Suppressor macrophage treated with lipopolysaccharide for 4 hours (primary cell): Measurements from ENCODE around the gene FIGNL2.

ENCODE experiments used
- DNase-seq: peaks from one replicate; pipeline ENCODE4 v3.0.0-alpha.2; 2020

The FIGNL2 gene

DNA sequence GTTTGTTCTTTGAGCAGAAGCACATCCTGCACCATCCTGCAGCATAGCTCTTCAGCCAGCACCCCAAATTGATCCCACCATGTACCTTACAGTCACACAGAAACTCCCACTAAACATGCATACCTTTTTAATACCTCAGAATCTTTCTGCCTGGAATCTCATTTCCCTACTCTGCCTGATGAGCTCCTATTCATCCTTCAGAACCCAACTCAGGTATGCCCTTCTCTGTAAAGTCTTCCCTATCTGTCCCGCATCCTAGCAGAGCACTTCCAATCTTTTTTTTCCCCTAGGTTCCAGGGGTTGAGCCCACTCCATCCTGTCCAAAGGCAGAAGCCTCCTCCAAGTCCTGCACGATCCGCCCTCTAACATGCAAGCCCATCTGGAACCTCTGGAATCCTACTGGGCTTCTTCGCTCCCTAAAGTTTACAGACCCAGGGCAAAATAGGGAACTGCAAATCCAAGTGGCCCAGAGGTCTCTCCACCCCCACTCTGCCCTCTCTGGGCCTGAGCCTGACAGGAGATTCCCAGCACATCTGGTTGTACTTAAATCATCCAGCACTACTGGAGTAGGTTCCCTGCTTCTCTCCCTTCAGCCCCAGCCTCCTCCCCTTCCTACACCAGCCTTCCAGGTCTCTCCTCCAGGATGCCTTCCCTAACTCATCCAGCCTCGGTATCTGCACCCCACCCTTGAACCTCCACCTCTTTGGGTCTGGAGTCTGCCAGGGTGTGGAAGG, 4.1 kb upstream of the FIGNL2 start:
- no peak for DNase-seq

DNA sequence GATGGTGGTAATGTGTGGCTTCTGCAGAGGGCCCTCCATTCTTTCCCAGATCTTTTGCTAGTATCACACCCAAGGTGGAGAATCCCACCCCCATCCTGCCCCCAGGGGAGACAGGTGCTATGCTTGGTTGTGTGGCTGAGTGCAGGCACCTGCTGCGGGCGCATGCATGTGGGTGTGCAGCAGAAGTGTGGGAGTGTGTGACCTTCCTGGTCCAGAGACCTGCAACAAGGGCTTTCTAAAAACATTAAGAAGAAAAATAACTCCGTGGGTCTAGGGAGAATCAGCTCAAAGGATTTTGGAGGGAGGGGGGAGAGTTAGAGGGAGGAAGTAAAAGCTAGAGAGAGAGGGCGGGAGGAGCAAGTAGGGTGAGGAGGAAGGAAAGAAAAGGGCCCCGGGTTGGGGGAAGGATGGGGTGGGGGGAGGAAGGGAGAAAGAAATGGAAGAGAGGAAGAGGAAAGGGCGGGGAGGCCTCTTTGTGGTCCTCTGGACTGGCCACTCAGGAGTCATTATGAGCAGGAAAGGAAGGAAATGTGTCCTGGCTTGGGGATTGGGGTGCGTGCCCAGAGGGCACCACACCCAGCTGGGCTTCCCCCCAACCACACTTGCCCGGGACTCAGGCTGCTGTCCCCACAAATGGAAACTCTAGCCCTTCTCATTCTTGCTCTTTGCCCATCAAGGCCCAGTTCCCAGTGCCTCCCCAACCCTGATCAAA, 3.1 kb upstream of the FIGNL2 start:
- no peak for DNase-seq

DNA sequence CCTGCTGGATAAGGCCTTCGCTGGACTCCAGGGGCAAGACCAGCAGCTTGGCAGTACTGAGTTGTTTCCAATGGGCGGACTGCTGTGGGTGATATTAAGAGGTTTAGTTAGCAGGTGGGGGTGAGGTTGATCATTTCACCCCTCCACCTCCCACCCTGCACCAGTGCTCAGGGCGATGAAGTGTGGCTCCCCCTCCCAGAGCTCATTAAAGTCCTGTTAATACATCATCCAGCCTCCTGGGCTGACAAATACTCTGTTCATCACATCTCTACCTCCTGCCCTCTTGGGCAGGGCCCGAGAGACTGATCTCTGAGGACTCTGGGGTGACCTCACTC, 2.4 kb upstream of the FIGNL2 start:
- DNase-seq: no peak

DNA sequence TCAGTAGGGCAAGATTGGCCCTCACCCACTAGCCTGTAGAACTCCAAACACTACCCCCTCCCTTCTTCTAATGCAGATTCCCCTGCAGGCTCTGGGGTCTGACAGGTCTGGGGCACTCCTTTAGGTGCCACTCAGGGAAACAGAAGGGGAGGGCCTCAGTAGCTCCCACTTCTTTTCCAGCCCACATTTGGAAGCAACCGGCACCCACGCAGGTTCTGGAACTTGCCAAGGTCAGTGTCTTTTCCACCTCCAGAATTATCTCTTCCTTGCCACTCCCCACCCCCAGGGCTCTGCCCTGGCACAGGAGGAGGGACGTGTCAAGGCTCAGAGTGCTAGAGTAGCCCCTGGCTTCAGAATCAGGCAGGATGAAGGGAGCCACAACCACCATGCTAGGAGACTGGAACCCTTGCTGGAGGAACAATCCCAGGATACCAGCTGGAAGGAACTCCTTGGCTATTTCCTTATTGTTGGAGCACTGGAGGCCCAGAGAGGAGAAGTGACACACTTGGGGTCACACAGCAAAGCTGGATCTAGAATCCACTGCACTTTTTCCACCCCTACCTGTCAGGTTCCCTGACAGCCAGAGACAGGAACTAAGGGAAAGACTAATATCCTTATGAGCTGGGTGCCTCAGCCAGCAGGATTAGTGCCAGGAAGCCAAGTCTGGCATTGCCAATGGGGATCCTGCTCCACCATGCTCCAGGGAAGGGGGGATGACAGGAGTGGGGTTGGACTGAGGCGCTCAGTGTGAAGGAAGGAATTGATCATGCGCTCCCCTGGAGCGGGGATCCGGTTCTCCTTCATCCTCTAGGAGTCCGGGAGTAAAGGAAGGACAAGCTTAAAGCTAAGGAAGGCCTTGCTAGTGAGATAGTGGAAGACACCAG, 1.8 kb upstream of the FIGNL2 start:
- DNase-seq: no peak

DNA sequence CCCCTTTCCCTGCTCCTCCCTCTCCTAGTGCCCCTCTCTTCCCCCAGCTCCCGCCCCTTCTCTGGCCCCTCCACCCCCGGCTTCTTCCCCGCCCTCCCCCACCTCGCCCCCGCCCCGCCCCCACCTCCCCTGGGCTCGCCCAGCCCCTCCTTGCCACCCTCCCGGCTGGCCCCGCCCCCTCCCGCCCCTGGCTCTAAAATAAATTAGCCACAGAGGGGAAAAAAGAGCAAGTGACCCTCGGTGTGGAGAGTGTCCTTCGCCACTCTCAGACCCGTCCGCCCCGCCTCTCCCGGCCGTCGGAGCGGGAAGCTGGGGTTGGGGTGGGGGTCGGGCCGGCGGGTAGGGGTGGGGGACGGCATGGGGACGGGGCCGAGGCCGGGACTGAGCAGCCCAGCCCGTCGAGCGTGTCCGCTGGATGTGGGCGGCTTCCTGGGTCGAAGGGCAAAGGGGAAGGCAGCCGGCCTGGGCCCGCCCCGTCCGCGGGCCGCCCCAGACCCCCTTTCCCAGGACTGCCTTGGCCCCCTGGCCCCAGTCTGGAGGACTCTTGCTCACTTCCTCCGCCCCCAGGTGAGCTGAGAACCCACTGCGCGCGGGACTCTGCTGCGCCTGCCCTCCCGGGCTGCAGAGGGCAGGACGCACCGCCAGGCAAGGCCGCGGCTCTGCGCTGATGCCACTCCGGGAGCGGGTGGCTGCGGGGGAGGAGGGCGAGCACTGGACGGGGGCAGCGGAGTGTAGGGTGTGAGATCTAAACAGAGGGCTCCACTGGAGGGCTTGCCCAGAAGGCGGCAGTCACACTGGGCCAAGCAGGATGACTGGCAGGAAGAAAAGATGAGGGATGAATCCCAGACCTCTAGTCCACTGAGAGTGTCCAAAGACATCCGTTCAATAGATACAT, 570 bp upstream of the FIGNL2 start:
- DNase-seq: no peak

DNA sequence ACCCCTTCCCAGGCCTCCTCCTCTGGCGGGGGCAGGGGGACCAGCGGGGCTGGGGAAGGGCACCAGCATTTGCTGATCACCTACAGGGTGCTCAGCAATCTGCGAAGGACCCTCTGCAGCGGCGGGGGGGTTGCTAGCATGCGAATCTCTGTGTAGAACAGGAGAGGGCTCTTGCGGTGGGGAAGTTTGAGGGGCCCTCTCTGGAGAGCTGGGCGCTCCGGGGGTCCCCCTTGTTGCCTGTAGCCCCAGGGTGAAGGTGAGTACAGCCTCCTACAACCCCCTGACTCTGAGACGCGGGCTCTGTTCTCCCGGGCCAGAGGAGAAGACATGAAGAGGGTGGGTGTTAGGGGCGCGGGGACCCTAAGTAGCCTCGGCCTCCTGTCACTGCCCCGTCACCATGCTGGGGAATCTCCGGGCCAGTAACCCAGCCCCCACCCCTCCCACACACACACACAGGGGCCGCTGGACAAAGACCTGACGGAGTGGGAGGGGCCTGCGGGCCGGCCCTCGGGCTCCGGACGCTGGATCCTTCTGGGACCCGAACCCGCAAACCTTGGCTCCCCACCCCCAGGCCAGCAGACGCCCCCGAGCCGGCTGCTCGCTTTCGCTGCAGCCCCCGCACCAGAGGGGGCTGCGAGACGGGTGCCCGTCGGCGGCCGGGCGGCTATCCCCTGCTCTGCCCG, 734 bp downstream of the FIGNL2 start:
- no peak for DNase-seq

DNA sequence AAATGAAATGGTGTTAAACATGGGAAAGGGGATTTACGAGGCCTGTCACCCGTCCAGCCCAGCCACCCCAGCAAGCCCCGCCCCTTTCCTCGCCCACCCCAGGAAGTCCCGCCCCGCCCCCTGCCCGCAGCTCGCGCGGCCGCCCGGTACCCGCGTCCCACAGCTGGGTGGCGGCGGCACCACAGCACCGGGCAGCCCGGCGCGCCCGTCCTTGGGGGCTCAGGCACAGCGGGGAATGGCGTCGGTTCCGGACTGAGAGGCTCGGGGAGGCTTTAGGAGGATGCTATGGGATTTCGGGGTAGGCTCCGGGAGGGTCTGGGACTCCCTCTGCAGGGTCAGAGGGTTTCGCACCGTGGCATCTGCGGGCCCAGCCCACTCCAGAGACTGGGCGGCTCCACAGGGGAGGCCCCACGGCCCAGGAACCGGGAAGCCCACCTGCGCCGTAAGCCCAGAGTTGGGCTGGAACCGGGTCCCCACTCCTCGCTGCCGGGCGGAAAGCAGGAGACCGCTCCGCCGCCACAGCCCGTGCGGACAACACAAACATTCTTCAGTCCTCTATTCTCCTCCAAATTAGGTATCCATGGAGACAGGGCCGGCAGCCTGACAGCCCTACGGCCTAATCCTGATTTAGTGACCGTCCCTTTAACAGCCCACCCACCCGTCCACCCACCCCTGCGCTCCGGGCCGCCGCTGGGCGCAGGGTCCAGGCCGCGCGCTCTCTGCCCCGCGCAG, 1.4 kb downstream of the FIGNL2 start:
- peak; percentile 54 for DNase-seq

DNA sequence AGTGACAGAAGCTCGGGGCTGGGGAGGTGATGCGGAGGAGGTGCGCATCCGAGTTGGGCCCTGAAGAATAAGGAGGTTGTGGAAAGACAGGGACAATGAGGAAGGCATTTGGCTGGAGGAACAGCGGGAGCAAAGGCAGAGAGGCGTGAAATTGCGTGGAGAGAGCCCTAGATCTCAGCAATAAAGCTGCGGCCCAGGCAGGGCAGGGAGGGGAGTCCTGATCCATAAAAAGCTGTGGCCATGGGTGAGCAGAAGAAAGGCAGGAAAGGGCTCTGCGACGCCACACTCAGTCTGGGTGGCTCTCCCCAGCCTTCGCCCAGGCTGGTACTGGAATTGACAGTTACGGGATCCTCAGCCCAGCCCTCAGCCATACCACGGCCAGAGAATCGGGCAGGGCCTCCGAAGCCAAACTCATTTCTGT, 2.2 kb downstream of the FIGNL2 start:
- DNase-seq: no peak

DNA sequence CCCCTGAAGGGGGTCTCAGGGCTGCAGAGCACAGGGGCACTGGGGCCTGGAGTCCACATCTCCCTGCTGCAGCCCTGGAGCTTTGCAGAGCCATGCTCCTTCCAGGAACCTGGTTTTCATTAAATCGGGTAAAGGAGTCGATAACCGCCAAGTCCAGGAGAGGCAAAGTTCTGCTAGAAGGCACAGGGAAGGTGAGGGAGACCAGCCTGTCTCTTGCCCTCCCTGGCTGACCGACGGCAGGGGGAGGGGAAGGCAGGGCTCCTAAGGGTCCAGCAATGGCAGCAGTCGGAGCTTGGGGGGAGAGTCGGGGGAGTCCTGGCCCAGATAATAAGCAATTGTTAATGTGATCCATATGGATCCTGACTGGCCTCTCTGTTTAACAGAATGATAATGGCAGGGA, 3.0 kb downstream of the FIGNL2 start:
- DNase-seq: no peak

DNA sequence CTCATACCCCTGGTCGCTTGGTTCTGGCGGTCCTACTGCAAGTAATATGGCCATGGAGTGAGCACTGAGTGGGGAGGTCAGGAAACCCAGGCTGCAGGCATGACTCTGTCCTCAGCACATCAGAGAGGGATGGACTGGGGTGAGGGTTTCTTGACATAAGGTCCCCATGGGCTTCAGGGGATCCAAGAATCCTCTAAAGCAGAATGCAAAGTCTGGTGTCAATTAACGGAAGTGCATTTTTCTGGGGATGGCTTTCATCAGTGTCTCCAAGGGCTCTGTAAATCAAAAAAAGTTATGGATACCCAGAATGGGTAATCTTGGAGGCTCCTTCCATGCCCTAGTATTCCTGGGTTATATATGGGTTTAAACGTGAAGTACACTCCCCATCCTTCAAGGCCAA, 3.7 kb downstream of the FIGNL2 start:
- DNase-seq: no peak

DNA sequence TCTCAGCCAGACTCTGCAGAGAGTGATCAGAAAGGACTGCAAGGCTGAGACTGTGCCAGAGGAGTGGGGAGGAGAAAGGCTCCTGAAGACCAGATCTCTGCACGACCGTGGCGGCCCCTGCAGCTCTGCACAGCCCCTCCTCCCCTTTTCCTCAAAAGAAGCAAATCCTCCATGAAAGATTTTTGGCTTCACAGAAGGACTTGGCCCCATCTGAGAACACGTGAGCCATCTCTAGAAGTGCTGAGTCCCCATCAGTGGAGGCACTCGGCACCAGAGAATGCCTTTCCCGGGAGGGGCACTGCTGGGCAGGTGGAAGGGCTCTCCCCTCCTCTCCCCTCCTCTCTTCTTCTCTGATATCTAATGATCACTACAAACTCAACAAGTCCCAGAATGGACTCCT, 6.8 kb downstream of the FIGNL2 start:
- DNase-seq: no peak

DNA sequence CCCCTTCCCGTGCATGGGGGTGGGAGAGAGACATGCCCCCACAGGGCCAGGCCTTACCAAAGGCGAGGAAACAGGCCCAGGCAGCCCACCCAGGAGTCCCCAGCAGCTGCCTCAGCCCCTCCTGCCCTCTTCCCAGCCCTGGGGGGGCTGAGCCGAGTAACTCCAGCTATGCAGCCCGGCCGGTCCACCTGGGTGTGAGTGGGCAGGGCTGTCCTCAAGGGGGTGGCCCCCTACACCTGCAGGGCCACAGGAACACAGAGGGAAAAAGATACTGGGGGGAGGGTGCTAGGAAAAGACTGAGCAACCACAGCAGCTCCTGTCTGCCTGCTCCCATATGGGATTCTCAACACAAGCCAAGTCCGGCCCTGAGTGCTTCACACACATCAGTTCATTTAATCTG, 7.6 kb downstream of the FIGNL2 start:
- DNase-seq: no peak

DNA sequence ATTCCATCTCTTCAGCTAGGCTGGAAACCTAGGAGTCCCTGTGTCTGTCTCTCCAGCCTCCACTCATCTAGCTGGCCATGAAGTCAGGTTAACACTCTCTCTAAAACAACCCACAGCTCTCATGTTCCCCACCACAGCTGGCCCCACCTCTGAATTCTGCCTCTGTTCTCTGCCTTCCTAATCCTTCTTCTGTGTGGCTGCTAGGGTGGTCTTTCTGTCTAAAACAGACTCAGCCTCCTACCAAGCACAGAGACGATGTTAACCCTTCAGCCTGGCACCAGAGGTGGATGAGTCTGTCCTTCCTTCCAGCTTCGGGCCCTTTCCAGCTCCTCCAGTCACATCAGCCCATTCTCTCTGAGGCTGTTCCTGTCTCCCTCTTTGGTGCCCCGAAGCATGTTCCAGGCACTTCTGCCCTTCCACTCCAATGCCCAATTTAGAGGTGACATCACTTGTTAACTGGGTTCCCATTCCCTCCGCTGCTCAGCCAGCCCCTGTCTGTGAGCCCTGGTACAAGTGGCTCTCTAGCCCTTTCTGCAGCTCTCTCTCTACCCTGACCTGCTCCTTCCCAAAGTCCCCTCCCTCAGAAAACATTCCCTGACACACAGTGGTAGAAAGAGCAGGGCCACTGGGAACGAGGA, 9.1 kb downstream of the FIGNL2 start:
- DNase-seq: no peak

DNA sequence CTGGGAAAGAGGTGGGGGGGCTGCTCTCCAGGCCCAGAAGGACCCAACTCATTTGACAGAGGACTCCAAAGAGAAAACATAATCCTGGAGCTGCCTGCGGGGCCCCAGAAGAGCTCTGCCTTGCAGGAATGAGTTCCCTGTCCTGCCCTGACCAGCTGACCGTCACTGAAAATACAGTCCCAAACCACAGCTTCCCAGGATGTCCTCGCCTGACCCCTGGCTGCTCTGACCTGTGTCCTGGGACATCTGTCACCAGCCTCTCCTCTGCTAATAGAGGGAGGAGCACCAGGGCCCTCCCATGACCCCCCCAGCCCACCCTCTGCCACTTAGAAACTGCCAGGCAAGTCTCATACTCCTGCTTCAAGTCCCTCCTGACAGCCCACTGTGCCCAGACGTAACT, 9.8 kb downstream of the FIGNL2 start:
- DNase-seq: no peak

DNA sequence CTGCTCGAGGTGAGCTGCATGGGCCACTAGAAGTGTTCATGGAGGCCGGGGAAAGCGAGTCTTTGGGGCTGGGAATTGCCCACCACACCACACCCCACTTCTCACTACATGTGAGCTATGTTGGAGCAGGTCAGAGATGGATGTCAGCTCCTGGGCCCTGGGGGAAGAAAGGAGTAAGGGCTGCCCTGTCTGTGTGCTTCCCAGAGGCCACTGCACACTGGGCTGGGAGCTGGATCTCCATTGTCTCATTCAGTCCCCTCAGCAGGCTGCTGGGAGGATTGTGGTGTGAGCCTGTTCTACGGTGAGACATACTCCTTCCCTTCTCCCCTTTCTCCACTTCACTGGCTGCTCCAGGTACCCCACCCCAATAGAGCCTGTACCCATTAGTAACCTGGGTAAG, 10.5 kb downstream of the FIGNL2 start:
- DNase-seq: no peak

DNA sequence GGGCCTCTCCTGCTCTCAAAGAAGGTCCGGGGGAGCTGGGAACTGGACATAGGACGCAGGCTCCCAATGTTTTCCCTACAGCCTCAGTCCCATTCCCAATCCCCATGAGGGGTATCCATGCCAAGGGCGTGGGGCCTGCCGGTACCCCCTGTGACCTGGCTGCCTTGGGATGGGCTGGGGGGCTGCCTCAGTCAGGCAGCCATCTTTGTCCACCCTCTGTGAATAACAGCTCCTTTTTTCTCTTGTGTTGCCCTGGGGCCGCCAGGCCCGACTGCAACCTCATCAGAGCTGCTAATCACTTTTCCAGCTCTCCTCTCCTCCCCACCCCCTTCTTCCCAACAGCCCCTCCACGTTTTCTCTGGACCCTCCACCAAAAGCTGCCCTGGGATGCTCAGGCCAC, 11.2 kb downstream of the FIGNL2 start:
- DNase-seq: no peak

DNA sequence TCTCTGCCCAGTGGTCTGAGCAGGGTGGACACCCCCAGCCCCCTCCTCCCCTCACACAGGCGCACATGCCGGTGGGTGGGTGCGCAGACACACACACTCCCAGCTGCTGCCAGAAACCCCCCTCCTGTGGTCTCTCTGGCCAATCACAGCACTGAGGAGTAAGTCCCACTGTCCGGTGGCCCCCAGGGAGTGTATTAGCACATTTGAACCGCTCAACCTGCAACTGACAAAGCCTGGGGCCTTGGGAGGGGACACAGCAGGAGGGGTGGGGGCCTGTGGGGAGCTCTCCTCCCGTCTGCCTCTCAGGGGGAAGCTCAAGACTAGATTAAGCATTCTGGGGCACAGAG, 11.7 kb downstream of the FIGNL2 start:
- DNase-seq: no peak

DNA sequence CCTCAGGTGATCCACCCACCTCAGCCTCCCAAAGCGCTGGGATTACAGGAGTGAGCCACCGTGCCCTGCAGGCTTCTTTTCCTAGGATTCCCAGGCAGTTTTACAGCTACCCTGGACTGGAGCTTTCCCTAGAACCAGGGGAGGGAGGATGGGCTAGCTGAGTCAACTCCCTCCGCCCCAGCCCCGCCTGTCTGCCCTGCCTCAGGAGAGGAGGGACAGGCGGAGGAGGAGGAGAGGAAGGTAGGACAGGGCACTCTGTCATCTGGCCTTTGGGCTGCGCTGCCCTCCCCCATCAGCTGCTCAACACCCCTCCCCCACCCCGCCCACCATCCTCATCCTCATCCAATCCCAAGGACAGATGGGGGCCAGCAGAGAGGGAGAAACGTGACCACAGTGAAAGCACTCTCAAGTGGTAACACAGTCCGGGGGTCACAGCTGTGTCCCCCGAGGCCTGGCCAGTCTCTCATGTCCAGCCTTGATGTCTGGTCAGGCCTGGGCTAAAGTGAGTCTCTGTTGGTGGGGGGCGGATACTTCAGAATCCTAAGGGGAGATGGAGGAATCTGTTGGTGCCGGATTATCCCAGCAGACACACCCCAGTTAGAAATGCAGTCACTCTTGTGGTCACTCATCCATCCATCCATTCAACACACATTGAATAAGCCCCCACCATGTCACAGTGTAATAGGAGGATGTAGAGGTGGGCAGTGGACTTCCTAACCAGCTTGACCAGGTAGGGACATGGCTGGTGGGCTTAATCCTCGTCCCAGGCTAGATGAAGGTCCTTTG, 12.3 kb downstream of the FIGNL2 start:
- no peak for DNase-seq

DNA sequence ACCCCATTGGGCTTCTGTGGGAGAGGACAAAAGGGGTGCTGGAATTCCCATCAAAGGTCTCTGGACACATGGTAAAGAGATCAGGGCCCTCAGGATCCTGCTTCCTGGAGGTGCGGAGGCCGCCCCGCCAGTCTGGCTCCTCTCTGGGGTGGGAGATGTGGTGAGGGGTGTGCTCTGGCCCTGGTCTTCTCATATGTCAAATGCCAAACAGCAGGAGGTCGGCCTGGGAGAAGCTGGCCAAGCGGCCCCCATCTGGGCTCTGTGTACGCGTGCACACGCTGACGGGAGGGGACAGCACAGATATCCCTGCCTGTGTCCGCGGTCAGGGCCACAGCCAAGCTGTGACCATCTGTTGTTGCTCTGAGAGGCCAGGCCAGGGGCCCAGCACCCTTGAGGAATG, 14.1 kb downstream of the FIGNL2 start:
- no peak for DNase-seq
